Neural progenitor cell (in vitro differentiated cells): Measurements from ENCODE around the gene MEF2D. TPM values are rescaled to one million over a fixed set of nuclear protein-coding genes. Genes with fewer than 3 reads are reported as not detected.

Experiments used
- DNase-seq: peaks from one replicate; pipeline ENCODE4 v3.0.0-alpha.2; 2016; ENCODE audit warnings: low spot score
- H2AFZ ChIP-seq: fragments of 200-600 bp; sonication (generic); replicated peaks from 2 replicates; pipeline ENCODE4 v1.6.1; 2016; ENCODE audit warnings: antibody characterized with exemption
- H3F3A ChIP-seq: fragments of 200-600 bp; sonication (generic); 2 replicates; pipeline ENCODE4 v1.6.1; 2016; ENCODE audit warnings: antibody characterized with exemption, low read depth
- H3K27ac ChIP-seq: fragments of 200-600 bp; sonication (generic); 2 replicates; pipeline ENCODE4 v1.5.1; 2016; ENCODE audit warnings: mild to moderate bottlenecking
- H3K27me3 ChIP-seq: fragments of 200-600 bp; sonication (generic); 2 replicates; pipeline ENCODE4 v1.6.1; 2016; ENCODE audit warnings: mild to moderate bottlenecking, moderate library complexity
- H3K36me3 ChIP-seq: fragments of 200-600 bp; sonication (generic); 2 replicates; pipeline ENCODE4 v1.5.1; 2016
- H3K4me1 ChIP-seq: fragments of 200-600 bp; sonication (generic); 2 replicates; pipeline ENCODE4 v1.6.1; 2016; ENCODE audit warnings: mixed run types
- H3K4me2 ChIP-seq: fragments of 200-600 bp; sonication (generic); 2 replicates; pipeline ENCODE4 v1.6.1; 2016
- H3K4me3 ChIP-seq: fragments of 200-600 bp; sonication (generic); 2 replicates; pipeline ENCODE4 v1.5.1; 2016
- H3K79me2 ChIP-seq: fragments of 200-600 bp; sonication (generic); 2 replicates; pipeline ENCODE4 v1.6.1; 2016; ENCODE audit warnings: low read depth
- H3K9ac ChIP-seq: fragments of 200-600 bp; sonication (generic); 2 replicates; pipeline ENCODE4 v1.6.1; 2016
- H3K9me3 ChIP-seq: fragments of 200-600 bp; sonication (generic); 2 replicates; pipeline ENCODE4 v1.5.1; 2016; ENCODE audit warnings: low read depth
- H4K20me1 ChIP-seq: fragments of 200-600 bp; sonication (generic); 2 replicates; pipeline ENCODE4 v1.6.1; 2016; ENCODE audit warnings: low read depth
- H3K27ac Mint-ChIP-seq: 3 replicates; pipeline ENCODE4 v1.8.0; 2021; ENCODE audit warnings: mixed read lengths
- H3K27me3 Mint-ChIP-seq: 2 replicates; pipeline ENCODE4 v1.8.0; 2022; ENCODE audit warnings: low read depth, mild to moderate bottlenecking, inconsistent platforms, moderate library complexity, mixed read lengths; ENCODE audit not compliant: insufficient read depth
- H3K36me3 Mint-ChIP-seq: 3 replicates; pipeline ENCODE4 v1.8.0; 2021; ENCODE audit warnings: mixed read lengths
- H3K4me1 Mint-ChIP-seq: 3 replicates; pipeline ENCODE4 v1.8.0; 2021; ENCODE audit warnings: mixed read lengths
- H3K4me3 Mint-ChIP-seq: 3 replicates; pipeline ENCODE4 v1.8.0; 2021; ENCODE audit warnings: mild to moderate bottlenecking, moderate library complexity, mixed read lengths
- H3K9me3 Mint-ChIP-seq: 3 replicates; pipeline ENCODE4 v1.8.0; 2020; ENCODE audit warnings: mixed read lengths
- CTCF ChIP-seq: fragments of 200-600 bp; sonication (generic); IDR thresholded peaks from 2 replicates; pipeline ENCODE4 v1.5.1; 2017; ENCODE audit warnings: antibody characterized with exemption, mild to moderate bottlenecking
- EZH2 ChIP-seq: fragments of 200-600 bp; sonication (generic); IDR thresholded peaks from 2 replicates; pipeline ENCODE4 v1.6.1; 2017; ENCODE audit warnings: antibody characterized with exemption, mild to moderate bottlenecking, moderate library complexity
- EZH2phosphoT487 ChIP-seq: fragments of 200-600 bp; sonication (generic); IDR thresholded peaks from 2 replicates; pipeline ENCODE4 v1.6.1; 2017; ENCODE audit warnings: antibody characterized with exemption
- total RNA-seq: library from RNA; depleted of rRNA; stranded (reverse); fragments of >200 nt; gene quantifications from 2 replicates; pipeline ENCODE4 v1.2.3, GENCODE V29; 2015; ENCODE audit warnings: low replicate concordance

The MEF2D gene
- total RNA-seq, 1 donor from 2014 or later, result 1.8 TPM

- H3K4me1 Mint-ChIP-seq, result peaks cover 4% of the 10 kb centered on the region
- H2AFZ ChIP-seq, result no peak overlapping the region
- no peaks in the 10 kb centered on the region for H3K4me1 ChIP-seq
- no peak overlapping the region for H3K9ac ChIP-seq
- DNase-seq, result no peak
- H3K27ac ChIP-seq, result no peak overlapping the region
- TF ChIP-seq CTCF (no peak), EZH2phosphoT487 (no peak), EZH2 (no peak)
- H3K9me3 ChIP-seq, result no peaks in the 10 kb centered on the region
- no peaks in the 10 kb centered on the region for H3K79me2 ChIP-seq
- peaks cover 5% of the 10 kb centered on the region for H3F3A ChIP-seq
- H3K9me3 Mint-ChIP-seq, result no peaks in the 10 kb centered on the region
- no peaks in the 10 kb centered on the region for H4K20me1 ChIP-seq
- no peak overlapping the region for H3K4me2 ChIP-seq
- H3K36me3 ChIP-seq, result no peaks in the 10 kb centered on the region
- peaks cover 24% of the 10 kb centered on the region for H3K27me3 Mint-ChIP-seq
- peaks cover 56% of the 10 kb centered on the region for H3K27me3 ChIP-seq
- H3K27ac Mint-ChIP-seq, result no peak overlapping the region
- H3K4me3 Mint-ChIP-seq, result no peak overlapping the region
- no peaks in the 10 kb centered on the region for H3K36me3 Mint-ChIP-seq
- H3K4me3 ChIP-seq, result no peak overlapping the region
These were observed 48.9 kb downstream of the MEF2D start for GRCh38 chr1:156451505-156452160.

DNA sequence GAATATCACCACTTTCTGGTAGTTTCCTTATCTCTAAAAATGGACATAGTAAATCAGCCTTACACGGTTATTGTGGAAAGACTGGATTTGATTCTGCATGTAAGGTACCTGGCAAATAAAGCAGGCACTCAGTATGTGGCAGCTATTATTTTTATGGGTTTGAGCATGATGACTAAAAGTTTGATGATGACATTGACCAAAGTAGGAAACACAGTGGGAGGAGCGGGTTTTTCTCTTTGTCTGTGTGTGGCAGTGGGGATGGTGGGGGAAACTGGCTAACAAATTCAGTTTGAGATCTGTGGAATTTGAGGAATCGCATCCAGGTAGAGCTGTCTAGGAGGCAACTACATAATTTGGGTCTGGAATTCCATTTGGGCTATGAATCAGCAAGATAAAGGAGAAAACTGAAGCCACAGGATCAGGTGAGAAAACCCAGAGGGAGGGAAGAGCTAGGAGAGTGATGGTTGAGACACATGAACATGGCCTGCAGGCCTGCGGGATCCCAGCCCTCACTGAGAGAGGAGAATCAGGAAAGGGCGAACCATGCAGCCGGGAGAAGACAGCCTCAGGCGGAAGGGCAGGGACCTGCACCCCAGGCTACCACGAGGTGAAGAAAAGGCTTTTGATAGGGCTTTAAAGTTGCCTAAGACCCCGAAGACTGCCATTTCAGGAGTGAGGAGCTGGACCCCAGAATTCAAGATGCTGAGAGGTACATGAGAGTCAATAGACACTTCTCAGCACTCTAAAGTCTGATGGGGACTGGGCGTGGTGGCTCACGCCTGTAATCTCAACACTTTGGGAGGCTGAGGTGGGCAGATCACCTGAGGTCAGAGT, 52.2 kb downstream of the MEF2D start:
- Histone ChIP-seq H3K27ac (no peak overlapping the region), H3K79me2 (no peaks in the 10 kb centered on the region), H2AFZ (no peak overlapping the region), H4K20me1 (peaks cover 16% of the 10 kb centered on the region), H3K36me3 (no peaks in the 10 kb centered on the region), H3K4me1 (no peaks in the 10 kb centered on the region), H3F3A (peaks cover 3% of the 10 kb centered on the region), H3K4me3 (no peak overlapping the region), H3K9ac (no peak overlapping the region), H3K27me3 (peaks cover 87% of the 10 kb centered on the region), H3K4me2 (no peak overlapping the region), H3K9me3 (no peaks in the 10 kb centered on the region)
- Mint-ChIP-seq H3K9me3 (no peaks in the 10 kb centered on the region), H3K27ac (no peak overlapping the region), H3K36me3 (no peaks in the 10 kb centered on the region), H3K27me3 (peaks cover 44% of the 10 kb centered on the region), H3K4me1 (peaks cover 6% of the 10 kb centered on the region), H3K4me3 (no peak overlapping the region)
- TF ChIP-seq CTCF (no peak), EZH2phosphoT487 (no peak), EZH2 (no peak)
- no peak for DNase-seq

- TF ChIP-seq CTCF, result peak; percentile 97
- TF ChIP-seq EZH2, result no peak
- TF ChIP-seq EZH2phosphoT487, result no peak
- H2AFZ ChIP-seq, result no peak overlapping the region
- H3K79me2 ChIP-seq, result no peaks in the 10 kb centered on the region
- H3K4me1 Mint-ChIP-seq, result peaks cover 12% of the 10 kb centered on the region
- no peaks in the 10 kb centered on the region for H3K9me3 Mint-ChIP-seq
- H3K27ac Mint-ChIP-seq, result no peak overlapping the region
- H3K27ac ChIP-seq, result no peak overlapping the region
- peaks cover 10% of the 10 kb centered on the region for H3F3A ChIP-seq
- H4K20me1 ChIP-seq, result peaks cover 39% of the 10 kb centered on the region
- H3K36me3 ChIP-seq, result no peaks in the 10 kb centered on the region
- peaks cover 97% of the 10 kb centered on the region for H3K27me3 ChIP-seq
- peaks cover 5% of the 10 kb centered on the region for H3K4me1 ChIP-seq
- H3K9me3 ChIP-seq, result no peaks in the 10 kb centered on the region
- no peak overlapping the region for H3K9ac ChIP-seq
- peak; percentile 89 for DNase-seq
- H3K4me3 Mint-ChIP-seq, result peak overlapping the region; percentile 19
- H3K36me3 Mint-ChIP-seq, result no peaks in the 10 kb centered on the region
- H3K4me2 ChIP-seq, result no peak overlapping the region
- no peak overlapping the region for H3K4me3 ChIP-seq
- H3K27me3 Mint-ChIP-seq, result peaks cover 58% of the 10 kb centered on the region
These were observed 54.7 kb downstream of the MEF2D start for GRCh38 chr1:156445789-156446263.
